BJ (cell line): ENCODE measurements around the gene PTTG1IP. TPM values are rescaled to one million over a fixed set of nuclear protein-coding genes. Genes with fewer than 3 reads are reported as not detected.
"Not testable (repeated sequence)": the region's sequence is repeated elsewhere in the genome, so short reads cannot be mapped to it uniquely, and the experiment has no call there.

Experiments
- CTCF ChIA-PET: fragments of 350-600 bp; formaldehyde crosslinking; extraction: SDS; loops from one replicate; lab custom pipeline; 2021; ENCODE audit warnings: antibody characterized with exemption, inconsistent platforms; lab: Yijun Ruan, JAX
- POLR2A ChIA-PET: fragments of 300-600 bp; sonication (Branson Sonifier 250); formaldehyde crosslinking; extraction: SDS; loops from one replicate; lab custom pipeline; 2021; ENCODE audit warnings: antibody characterized with exemption; lab: Charles Lee
- DNase-seq: peaks from one replicate; pipeline ENCODE4 v3.0.0-alpha.2; 2011; ENCODE audit warnings: low read depth
- H3K27me3 ChIP-seq: 2 replicates; pipeline ENCODE4 v1.6.0; 2011; ENCODE audit warnings: low read length; ENCODE audit not compliant: control insufficient read depth, insufficient read depth
- H3K36me3 ChIP-seq: 2 replicates; pipeline ENCODE4 v1.5.1; 2011; ENCODE audit warnings: low read length; ENCODE audit not compliant: control insufficient read depth, insufficient read depth
- H3K4me3 ChIP-seq: 2 replicates; pipeline ENCODE4 v1.5.1; 2011; ENCODE audit warnings: low read depth, mild to moderate bottlenecking, control low read depth, low read length
- CTCF ChIP-seq: IDR thresholded peaks from 2 replicates; pipeline ENCODE4 v1.5.1; 2011; ENCODE audit warnings: low read depth, mild to moderate bottlenecking, control low read depth, inconsistent platforms, low read length, moderate library complexity; ENCODE audit not compliant: insufficient read depth
- polyA plus RNA-seq: library from polyadenylated mRNA; depleted of rRNA; stranded (reverse); fragments of >200 nt; gene quantifications from 2 replicates; pipeline ENCODE4 v1.2.3, GENCODE V29; 2011

PTTG1IP gene
- polyA plus RNA-seq, 1 experiment: 249 TPM

GRCh38 chr21:44884097-44884496 is 10.6 kb upstream of the PTTG1IP start:
- POLR2A ChIA-PET: no interaction called here
- Histone ChIP-seq H3K27me3 (peaks cover 1% of the 10 kb centered on the region; the same call in 1 of the 2 replicates), H3K36me3 (no peaks in the 10 kb centered on the region), H3K4me3 (no peak overlapping the region)
- CTCF ChIA-PET: interaction anchor here (0.5 to 3.1 kb wide), 8 partner anchors 9 to 324 kb away, joined by 3 to 27 read pairs (median 4); no protein-coding TSS in a partner anchor
- no peak for TF ChIP-seq CTCF
- no peak for DNase-seq

GRCh38 chr21:44883250-44883649 is 9.8 kb upstream of the PTTG1IP start:
- TF ChIP-seq CTCF: no peak
- CTCF ChIA-PET: interaction anchor here (1.2 to 3.1 kb wide), 5 partner anchors 10 to 254 kb away, joined by 3 to 27 read pairs (median 4); no protein-coding TSS in a partner anchor
- POLR2A ChIA-PET: interaction anchor here (0.6 kb wide), 1 partner anchor 9 kb away, joined by 4 read pairs; no protein-coding TSS in a partner anchor

GRCh38 chr21:44881198-44881872 is 7.8 kb upstream of the PTTG1IP start:
- peaks cover 1% of the 10 kb centered on the region; the same call in 1 of the 2 replicates for H3K27me3 ChIP-seq
- CTCF ChIA-PET: interaction anchor here (0.7 to 1.9 kb wide), 6 partner anchors 12 to 261 kb away, joined by 3 to 15 read pairs (median 4); no protein-coding TSS in a partner anchor
- no peak for TF ChIP-seq CTCF
- no peak overlapping the region for H3K4me3 ChIP-seq
- H3K36me3 ChIP-seq: no peaks in the 10 kb centered on the region
- POLR2A ChIA-PET: interaction anchor here (0.6 kb wide), 2 partner anchors 38 to 46 kb away, joined by 5 to 8 read pairs; no protein-coding TSS in a partner anchor
- peak; percentile 52 for DNase-seq

More at GRCh38 chr21:44883250-44883649, 9.8 kb upstream of the PTTG1IP start:
- Histone ChIP-seq H3K27me3 (peaks cover 1% of the 10 kb centered on the region; the same call in 1 of the 2 replicates), H3K4me3 (no peak overlapping the region), H3K36me3 (no peaks in the 10 kb centered on the region)
- DNase-seq: no peak

- Histone ChIP-seq H3K4me3 (no peak overlapping the region), H3K27me3 (peaks cover 1% of the 10 kb centered on the region; the same call in 1 of the 2 replicates), H3K36me3 (no peaks in the 10 kb centered on the region)
- CTCF ChIA-PET: interaction anchor here (0.7 to 2.0 kb wide), 6 partner anchors 13 to 262 kb away, joined by 3 to 15 read pairs (median 4); no protein-coding TSS in a partner anchor
- POLR2A ChIA-PET: interaction anchor here (0.6 kb wide), 1 partner anchor 47 kb away, joined by 8 read pairs; no protein-coding TSS in a partner anchor
- TF ChIP-seq CTCF: no peak
- no peak for DNase-seq
Observed at GRCh38 chr21:44880405-44881197, 7.1 kb upstream of the PTTG1IP start.

GRCh38 chr21:44879238-44879637 is 5.7 kb upstream of the PTTG1IP start:
- DNase-seq, POLR2A ChIA-PET, H3K36me3 ChIP-seq, H3K27me3 ChIP-seq, H3K4me3 ChIP-seq: not testable (repeated sequence)
- CTCF ChIA-PET: interaction anchor here (0.5 to 2.0 kb wide), 2 partner anchors 79 to 908 kb away, joined by 3 to 9 read pairs; no protein-coding TSS in a partner anchor
